Measurements from ENCODE around the gene IKZF1. TPM values are rescaled to one million over a fixed set of nuclear protein-coding genes. Genes with fewer than 3 reads are reported as not detected.

IKZF1 gene
- total RNA-seq, 1 donor, result under 0.01 TPM

GRCh38 chr7:50268223-50268622 lies 36.3 kb upstream of the IKZF1 start:
- Histone ChIP-seq H3K36me3 (ENCODE audit: insufficient read depth, low read length) (no peaks in the 10 kb centered on the region), H2AFZ (ENCODE audit: low read length) (no peak overlapping the region)

GRCh38 chr7:50268990-50269389 lies 35.5 kb upstream of the IKZF1 start:
- DNase-seq (ENCODE audit: insufficient read length, low spot score, missing footprints), result no peak
- H3K36me3 ChIP-seq (ENCODE audit: insufficient read depth, low read length), result no peaks in the 10 kb centered on the region
- H3K27me3 ChIP-seq (ENCODE audit: insufficient read depth, low read length), result no peaks in the 10 kb centered on the region
- H3K4me1 ChIP-seq (ENCODE audit: insufficient read depth, low read length), result no peaks in the 10 kb centered on the region
- H3K4me2 ChIP-seq (ENCODE audit: insufficient read depth, low read length), result no peak overlapping the region
- no peak overlapping the region for H3K4me3 ChIP-seq (ENCODE audit: insufficient read depth, low read length)
- H4K20me1 ChIP-seq (ENCODE audit: insufficient read depth, low read length), result no peaks in the 10 kb centered on the region
- no peak overlapping the region for H3K27ac ChIP-seq (ENCODE audit: low read depth, low read length)
- H2AFZ ChIP-seq (ENCODE audit: low read length), result no peak overlapping the region
- H3K9me3 ChIP-seq (ENCODE audit: low read depth, low read length), result no peaks in the 10 kb centered on the region
- no peaks in the 10 kb centered on the region for H3K79me2 ChIP-seq (ENCODE audit: insufficient read depth, low read length)
- TF ChIP-seq CTCF (IDR thresholded peaks at IDR 0.05; ENCODE audit: extremely low read depth, low read depth, low read length), result no peak

More at GRCh38 chr7:50268223-50268622, 36.3 kb upstream of the IKZF1 start:
- H3K27ac ChIP-seq (ENCODE audit: low read depth, low read length), result no peak overlapping the region
- H3K9me3 ChIP-seq (ENCODE audit: low read depth, low read length), result no peaks in the 10 kb centered on the region
- H3K4me3 ChIP-seq (ENCODE audit: insufficient read depth, low read length), result no peak overlapping the region
- no peak overlapping the region for H3K4me2 ChIP-seq (ENCODE audit: insufficient read depth, low read length)
- H3K79me2 ChIP-seq (ENCODE audit: insufficient read depth, low read length), result no peaks in the 10 kb centered on the region
- no peak for TF ChIP-seq CTCF (IDR thresholded peaks at IDR 0.05; ENCODE audit: extremely low read depth, low read depth, low read length)
- H4K20me1 ChIP-seq (ENCODE audit: insufficient read depth, low read length), result no peaks in the 10 kb centered on the region
- no peak for DNase-seq (ENCODE audit: insufficient read length, low spot score, missing footprints)
- H3K4me1 ChIP-seq (ENCODE audit: insufficient read depth, low read length), result no peaks in the 10 kb centered on the region
- no peaks in the 10 kb centered on the region for H3K27me3 ChIP-seq (ENCODE audit: insufficient read depth, low read length)

- Histone ChIP-seq H3K27ac (ENCODE audit: low read depth, low read length) (no peak overlapping the region), H3K4me3 (ENCODE audit: insufficient read depth, low read length) (no peak overlapping the region), H3K79me2 (ENCODE audit: insufficient read depth, low read length) (no peaks in the 10 kb centered on the region), H3K27me3 (ENCODE audit: insufficient read depth, low read length) (no peaks in the 10 kb centered on the region), H3K9me3 (ENCODE audit: low read depth, low read length) (no peaks in the 10 kb centered on the region), H2AFZ (ENCODE audit: low read length) (no peak overlapping the region), H3K36me3 (ENCODE audit: insufficient read depth, low read length) (no peaks in the 10 kb centered on the region), H3K4me1 (ENCODE audit: insufficient read depth, low read length) (no peaks in the 10 kb centered on the region), H4K20me1 (ENCODE audit: insufficient read depth, low read length) (no peaks in the 10 kb centered on the region), H3K4me2 (ENCODE audit: insufficient read depth, low read length) (no peak overlapping the region)
- TF ChIP-seq CTCF (IDR thresholded peaks at IDR 0.05; ENCODE audit: extremely low read depth, low read depth, low read length), result no peak
- DNase-seq (ENCODE audit: insufficient read length, low spot score, missing footprints), result no peak
Observed at GRCh38 chr7:50270531-50271018, 33.9 kb upstream of the IKZF1 start.

DNA sequence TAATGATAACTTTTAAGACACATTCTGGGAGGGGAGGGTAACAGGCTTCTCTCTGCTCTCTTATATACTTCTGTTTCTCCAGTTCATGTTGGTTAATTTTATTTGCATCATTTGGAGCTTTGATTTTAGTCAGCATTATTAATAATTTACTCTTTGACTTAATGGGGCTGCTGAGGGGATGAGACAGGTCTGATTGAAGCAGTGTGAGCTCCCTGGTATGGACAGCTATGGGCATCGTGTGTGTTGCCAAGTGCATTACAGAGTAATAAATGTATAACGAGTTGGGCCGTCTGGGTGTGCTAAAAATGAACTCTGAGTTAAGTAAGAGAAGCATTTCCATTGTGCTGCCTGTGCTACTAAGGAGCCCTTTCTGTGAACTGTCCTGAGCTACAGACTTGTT lies 31.7 kb upstream of the IKZF1 start:
- Histone ChIP-seq H3K27me3 (ENCODE audit: insufficient read depth, low read length) (no peaks in the 10 kb centered on the region), H3K9me3 (ENCODE audit: low read depth, low read length) (no peaks in the 10 kb centered on the region), H2AFZ (ENCODE audit: low read length) (no peak overlapping the region), H3K27ac (ENCODE audit: low read depth, low read length) (no peak overlapping the region), H3K4me2 (ENCODE audit: insufficient read depth, low read length) (no peak overlapping the region), H3K79me2 (ENCODE audit: insufficient read depth, low read length) (no peaks in the 10 kb centered on the region), H3K4me3 (ENCODE audit: insufficient read depth, low read length) (no peak overlapping the region), H4K20me1 (ENCODE audit: insufficient read depth, low read length) (no peaks in the 10 kb centered on the region), H3K4me1 (ENCODE audit: insufficient read depth, low read length) (no peaks in the 10 kb centered on the region), H3K36me3 (ENCODE audit: insufficient read depth, low read length) (no peaks in the 10 kb centered on the region)
- no peak for TF ChIP-seq CTCF (IDR thresholded peaks at IDR 0.05; ENCODE audit: extremely low read depth, low read depth, low read length)
- DNase-seq (ENCODE audit: insufficient read length, low spot score, missing footprints), result no peak

Data from osteoblast (primary cell).